Neural crest cell (in vitro differentiated cells): ENCODE data around the gene FDX2. TPM values are rescaled to one million over a fixed set of nuclear protein-coding genes. Genes with fewer than 3 reads are reported as not detected.

ENCODE experiments used
- DNase-seq: peaks from one replicate; pipeline ENCODE4 v3.0.0; 2021; ENCODE audit warnings: low read depth, mixed read lengths, low spot score
- H3K27ac Mint-ChIP-seq: one replicate; pipeline ENCODE4 v1.8.0; 2021; ENCODE audit warnings: mild to moderate bottlenecking, mixed read lengths; ENCODE audit not compliant: unreplicated experiment
- H3K27me3 Mint-ChIP-seq: 2 replicates; pipeline ENCODE4 v1.8.0; 2021; ENCODE audit warnings: low read depth, mild to moderate bottlenecking, mixed read lengths
- H3K36me3 Mint-ChIP-seq: 2 replicates; pipeline ENCODE4 v1.8.0; 2021; ENCODE audit warnings: low read depth, mild to moderate bottlenecking, mixed read lengths
- H3K4me1 Mint-ChIP-seq: 2 replicates; pipeline ENCODE4 v1.8.0; 2021; ENCODE audit warnings: mixed read lengths
- H3K4me3 Mint-ChIP-seq: one replicate; pipeline ENCODE4 v1.8.0; 2021; ENCODE audit warnings: mild to moderate bottlenecking, mixed read lengths
- H3K9me3 Mint-ChIP-seq: 2 replicates; pipeline ENCODE4 v1.8.0; 2021; ENCODE audit warnings: mixed read lengths
- total RNA-seq: library from RNA; stranded (reverse); gene quantifications from 2 replicates; pipeline ENCODE4 v1.2.1, GENCODE V29; 2021
- TF ChIP-seq, protein P1 (sequence below): fragments of 200-600 bp; sonication (generic); conservative IDR thresholded peaks from 2 replicates; pipeline ENCODE4 v1.5.0; 2021; ENCODE audit warnings: antibody characterized with exemption, mild to moderate bottlenecking

The FDX2 gene
- total RNA-seq, 1 donor from 2014 or later = 22.5 TPM

DNA sequence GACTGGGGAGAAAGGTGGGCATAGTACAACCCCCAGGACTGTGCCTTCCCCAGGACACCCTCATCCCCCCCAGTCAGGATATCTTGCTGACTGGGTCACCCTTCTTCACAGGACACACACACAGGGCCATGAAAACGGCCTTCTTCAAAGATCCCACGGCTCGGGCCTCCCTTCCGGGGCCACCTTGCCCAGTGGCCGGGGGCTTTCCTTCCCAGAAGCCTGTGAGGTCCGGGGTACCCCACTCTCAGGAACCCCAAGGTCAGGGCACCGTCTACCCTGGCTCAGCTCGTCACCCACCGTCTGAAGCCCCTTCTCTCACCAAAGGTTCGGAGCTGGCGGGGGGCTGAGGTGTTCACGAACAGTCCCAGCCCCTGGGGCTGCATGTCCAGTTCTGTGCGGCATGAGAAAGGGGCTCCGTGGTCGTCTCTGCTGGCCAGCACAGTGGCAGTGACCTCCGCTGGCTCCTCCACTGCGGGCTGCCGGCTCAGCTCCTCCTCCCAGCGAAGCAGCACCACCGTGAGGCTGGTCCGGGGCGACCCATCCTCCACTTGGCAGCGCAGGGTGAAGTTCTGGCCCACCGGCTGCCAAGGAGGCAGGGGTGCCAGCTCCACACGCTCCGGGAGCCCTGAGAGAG lies 19.7 kb upstream of the FDX2 start:
- no peaks in the 10 kb centered on the region for H3K36me3 Mint-ChIP-seq
- no peak overlapping the region for H3K27ac Mint-ChIP-seq
- peaks cover 32% of the 10 kb centered on the region for H3K4me1 Mint-ChIP-seq
- no peak for DNase-seq
- no peaks in the 10 kb centered on the region for H3K9me3 Mint-ChIP-seq
- TF ChIP-seq, protein P1, sequence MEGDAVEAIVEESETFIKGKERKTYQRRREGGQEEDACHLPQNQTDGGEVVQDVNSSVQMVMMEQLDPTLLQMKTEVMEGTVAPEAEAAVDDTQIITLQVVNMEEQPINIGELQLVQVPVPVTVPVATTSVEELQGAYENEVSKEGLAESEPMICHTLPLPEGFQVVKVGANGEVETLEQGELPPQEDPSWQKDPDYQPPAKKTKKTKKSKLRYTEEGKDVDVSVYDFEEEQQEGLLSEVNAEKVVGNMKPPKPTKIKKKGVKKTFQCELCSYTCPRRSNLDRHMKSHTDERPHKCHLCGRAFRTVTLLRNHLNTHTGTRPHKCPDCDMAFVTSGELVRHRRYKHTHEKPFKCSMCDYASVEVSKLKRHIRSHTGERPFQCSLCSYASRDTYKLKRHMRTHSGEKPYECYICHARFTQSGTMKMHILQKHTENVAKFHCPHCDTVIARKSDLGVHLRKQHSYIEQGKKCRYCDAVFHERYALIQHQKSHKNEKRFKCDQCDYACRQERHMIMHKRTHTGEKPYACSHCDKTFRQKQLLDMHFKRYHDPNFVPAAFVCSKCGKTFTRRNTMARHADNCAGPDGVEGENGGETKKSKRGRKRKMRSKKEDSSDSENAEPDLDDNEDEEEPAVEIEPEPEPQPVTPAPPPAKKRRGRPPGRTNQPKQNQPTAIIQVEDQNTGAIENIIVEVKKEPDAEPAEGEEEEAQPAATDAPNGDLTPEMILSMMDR = no peak
- peak overlapping the region; percentile 99 for H3K4me3 Mint-ChIP-seq
- no peaks in the 10 kb centered on the region for H3K27me3 Mint-ChIP-seq

DNA sequence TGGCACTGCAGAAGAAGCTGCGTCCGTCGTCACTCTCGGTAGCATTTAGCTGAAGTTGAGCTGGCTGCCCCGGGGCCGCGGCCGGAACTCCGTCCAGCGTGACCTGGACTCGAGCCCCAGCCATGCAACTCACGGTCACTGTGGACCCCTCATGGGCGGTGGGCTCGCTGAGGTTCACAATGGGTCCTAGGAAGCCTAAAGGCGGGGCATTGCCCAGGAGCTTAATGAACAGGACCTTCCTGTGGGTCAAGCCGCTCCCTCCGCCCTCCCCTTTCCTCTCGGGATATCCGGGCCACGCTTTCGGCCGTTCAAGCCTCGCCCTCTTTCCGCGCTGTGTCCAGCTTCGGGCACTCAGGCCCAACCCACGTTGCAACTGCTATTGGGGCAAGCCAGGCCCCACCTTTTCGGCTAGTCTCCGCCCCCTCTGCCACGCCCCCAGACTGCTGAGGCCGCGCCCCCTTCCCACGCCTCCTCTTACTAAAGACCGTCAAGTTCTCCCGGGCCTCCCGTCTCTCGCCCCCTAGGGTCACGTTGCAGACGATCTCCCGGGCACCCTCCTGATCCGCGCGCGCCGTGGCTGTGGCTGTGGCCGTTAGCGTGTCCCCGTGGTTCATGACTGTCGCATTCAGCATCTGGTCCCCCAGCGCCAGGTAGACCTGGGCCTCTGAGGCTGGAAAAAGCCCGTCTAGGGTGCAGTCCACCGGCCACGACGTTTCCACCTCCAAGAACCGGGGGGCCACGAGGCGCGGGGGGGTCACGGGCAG lies 19.0 kb upstream of the FDX2 start:
- TF ChIP-seq, protein P1 = peak; percentile 16
- Mint-ChIP-seq H3K4me1 (peaks cover 32% of the 10 kb centered on the region), H3K27me3 (no peaks in the 10 kb centered on the region), H3K9me3 (no peaks in the 10 kb centered on the region), H3K27ac (peak overlapping the region; percentile 75), H3K4me3 (peak overlapping the region; percentile 99), H3K36me3 (peaks cover 3% of the 10 kb centered on the region)
- DNase-seq = peak; percentile 95

DNA sequence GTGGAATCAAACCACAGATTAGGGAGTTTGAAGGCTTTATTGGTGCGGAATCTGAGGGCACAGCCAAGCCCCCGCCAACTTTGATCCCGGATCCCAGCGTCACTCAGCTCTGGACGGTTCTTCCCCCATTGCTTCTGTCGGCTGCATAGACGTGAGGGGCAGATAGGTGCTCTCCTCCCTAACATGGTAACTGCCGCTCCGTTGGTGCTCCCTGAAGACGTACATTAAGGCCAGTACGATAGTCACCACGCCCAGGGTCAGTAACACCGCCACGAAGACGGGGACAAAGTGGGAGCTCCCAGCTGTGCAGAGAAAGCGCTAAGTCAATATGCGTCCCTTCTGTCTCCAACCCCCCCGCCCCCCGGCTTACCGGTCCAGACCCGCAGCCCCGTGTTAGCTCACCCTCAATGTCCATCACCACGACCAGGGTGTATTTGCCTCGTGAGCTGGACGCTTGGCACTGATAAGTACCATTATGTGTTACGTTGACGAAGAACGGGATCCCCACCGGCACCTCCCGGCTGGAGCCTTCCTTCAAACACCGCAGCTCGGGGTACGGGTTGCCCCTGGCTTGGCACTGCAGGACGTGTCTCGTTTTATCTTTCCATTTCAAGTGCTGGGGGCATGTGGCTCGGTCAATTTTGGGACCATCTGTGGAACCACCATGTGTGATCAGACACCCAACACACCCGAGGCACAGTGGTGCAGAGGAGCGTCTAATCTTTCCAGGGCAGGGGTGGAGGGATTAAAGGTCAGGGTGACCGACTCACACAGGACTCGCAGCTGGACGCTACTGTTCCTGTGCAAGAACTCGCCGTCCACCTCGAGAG lies 18.2 kb upstream of the FDX2 start:
- peak; percentile 18 for DNase-seq

DNA sequence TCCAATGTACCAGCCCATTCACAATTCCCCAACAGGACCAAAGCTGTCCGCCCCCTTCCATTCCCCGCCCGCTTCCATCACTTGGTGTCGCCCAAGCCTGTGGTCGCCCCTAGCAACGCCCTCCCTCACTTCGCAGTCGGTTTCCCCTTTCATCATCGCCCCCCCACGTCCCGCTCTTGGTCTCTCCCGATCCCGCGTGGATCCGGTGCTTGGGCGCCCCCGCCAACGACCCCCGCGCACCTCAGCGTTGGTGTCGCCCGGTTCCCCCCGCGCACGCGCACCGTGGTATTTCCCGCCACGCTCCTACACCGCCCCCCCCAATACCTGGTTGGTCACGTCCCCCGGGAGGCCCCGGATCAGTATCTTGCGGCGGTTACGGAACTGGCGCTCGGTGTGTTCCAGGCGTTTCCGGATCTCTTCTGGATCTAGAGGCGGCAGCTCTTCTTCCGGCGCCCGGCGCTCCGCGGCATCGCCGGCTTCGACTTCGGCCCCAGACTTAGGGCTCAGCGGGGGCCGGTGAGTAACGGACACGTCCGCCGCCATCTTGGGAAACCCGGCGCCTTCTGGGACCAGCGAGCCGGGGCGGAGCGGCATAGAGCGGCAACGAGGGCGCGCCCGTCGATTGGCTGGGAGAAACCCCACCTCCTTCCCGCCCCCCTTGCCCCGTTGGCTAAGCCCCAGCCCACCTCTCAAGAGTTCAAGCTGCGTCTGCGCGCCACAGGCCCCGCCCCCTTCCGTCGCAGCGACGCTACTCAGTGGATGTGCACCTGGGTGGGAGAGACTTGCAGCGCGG lies 17.3 kb upstream of the FDX2 start, which contains the start of gene RAVER1:
Gene RAVER1, minus strand, starts transcription at position 565 of the 793 bp plus-strand sequence. Its CDS starts 22 bp downstream, at position 543.
- Mint-ChIP-seq H3K27ac (peak within 1 kb of the TSS; percentile 99), H3K9me3 (no peaks in the 10 kb centered on the region), H3K36me3 (peaks cover 3% of the 10 kb centered on the region), H3K4me1 (peaks cover 32% of the 10 kb centered on the region), H3K4me3 (peak within 1 kb of the TSS; percentile 99), H3K27me3 (no peaks in the 10 kb centered on the region)
- DNase-seq = peak; percentile 94
- TF ChIP-seq, protein P1 = no peak

More for the DNA sequence above, 18.2 kb upstream of the FDX2 start:
- Mint-ChIP-seq H3K36me3 (peaks cover 3% of the 10 kb centered on the region), H3K9me3 (no peaks in the 10 kb centered on the region), H3K4me3 (peak overlapping the region; percentile 99), H3K4me1 (peaks cover 32% of the 10 kb centered on the region), H3K27ac (peak overlapping the region; percentile 99), H3K27me3 (no peaks in the 10 kb centered on the region)
- TF ChIP-seq, protein P1 = no peak
